ENCODE results near the gene RCAN2.

RCAN2 gene

DNA sequence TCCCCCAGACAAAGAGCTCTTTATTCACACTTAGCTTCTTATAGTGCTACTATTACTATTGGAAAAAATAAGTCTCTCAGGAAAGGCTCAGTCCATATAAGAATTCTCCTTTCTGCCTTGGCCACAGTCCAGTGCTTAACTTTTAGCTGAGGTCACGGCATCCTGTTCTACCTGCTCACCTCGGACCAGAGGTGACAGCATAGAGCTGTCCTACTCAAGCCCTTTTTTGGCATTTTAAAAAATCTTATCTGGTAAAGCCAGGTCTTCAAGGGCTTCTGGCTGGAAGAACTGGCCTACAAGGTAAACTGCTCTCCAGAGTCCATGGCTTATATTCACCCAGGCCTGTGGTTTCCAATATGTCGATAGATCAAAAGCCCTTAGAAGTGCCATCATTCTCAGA, 109.7 kb downstream of the RCAN2 start:
- DNase-seq (ENCODE audit: insufficient read length, low spot score) (no peak), FAIRE-seq (no peak)
- TF ChIP-seq, protein P1, sequence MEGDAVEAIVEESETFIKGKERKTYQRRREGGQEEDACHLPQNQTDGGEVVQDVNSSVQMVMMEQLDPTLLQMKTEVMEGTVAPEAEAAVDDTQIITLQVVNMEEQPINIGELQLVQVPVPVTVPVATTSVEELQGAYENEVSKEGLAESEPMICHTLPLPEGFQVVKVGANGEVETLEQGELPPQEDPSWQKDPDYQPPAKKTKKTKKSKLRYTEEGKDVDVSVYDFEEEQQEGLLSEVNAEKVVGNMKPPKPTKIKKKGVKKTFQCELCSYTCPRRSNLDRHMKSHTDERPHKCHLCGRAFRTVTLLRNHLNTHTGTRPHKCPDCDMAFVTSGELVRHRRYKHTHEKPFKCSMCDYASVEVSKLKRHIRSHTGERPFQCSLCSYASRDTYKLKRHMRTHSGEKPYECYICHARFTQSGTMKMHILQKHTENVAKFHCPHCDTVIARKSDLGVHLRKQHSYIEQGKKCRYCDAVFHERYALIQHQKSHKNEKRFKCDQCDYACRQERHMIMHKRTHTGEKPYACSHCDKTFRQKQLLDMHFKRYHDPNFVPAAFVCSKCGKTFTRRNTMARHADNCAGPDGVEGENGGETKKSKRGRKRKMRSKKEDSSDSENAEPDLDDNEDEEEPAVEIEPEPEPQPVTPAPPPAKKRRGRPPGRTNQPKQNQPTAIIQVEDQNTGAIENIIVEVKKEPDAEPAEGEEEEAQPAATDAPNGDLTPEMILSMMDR (IDR thresholded peaks at IDR 0.05; ENCODE audit: insufficient read depth, missing control alignments): no peak

DNA sequence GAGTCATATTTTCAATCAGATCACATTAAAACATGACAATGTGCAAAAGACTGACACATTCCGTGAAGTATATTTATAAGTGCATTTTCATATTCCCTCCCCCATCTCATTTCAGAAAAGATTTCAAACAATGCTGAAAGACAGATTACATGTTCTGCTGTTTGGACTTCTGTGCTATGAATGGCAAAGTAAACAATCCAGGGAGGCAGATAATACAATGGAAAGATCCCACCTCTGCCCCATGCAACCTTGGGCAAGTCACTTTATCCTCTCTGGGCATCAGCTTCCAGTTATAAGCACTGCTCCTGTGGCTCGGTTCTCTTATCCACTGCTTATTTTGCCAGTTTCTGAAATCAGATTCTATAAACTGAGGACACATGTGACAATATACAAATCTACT, 110.2 kb downstream of the RCAN2 start:
- TF ChIP-seq, protein P1 (IDR thresholded peaks at IDR 0.05; ENCODE audit: insufficient read depth, missing control alignments): no peak
- DNase-seq (ENCODE audit: insufficient read length, low spot score) (no peak), FAIRE-seq (no peak)

DNA sequence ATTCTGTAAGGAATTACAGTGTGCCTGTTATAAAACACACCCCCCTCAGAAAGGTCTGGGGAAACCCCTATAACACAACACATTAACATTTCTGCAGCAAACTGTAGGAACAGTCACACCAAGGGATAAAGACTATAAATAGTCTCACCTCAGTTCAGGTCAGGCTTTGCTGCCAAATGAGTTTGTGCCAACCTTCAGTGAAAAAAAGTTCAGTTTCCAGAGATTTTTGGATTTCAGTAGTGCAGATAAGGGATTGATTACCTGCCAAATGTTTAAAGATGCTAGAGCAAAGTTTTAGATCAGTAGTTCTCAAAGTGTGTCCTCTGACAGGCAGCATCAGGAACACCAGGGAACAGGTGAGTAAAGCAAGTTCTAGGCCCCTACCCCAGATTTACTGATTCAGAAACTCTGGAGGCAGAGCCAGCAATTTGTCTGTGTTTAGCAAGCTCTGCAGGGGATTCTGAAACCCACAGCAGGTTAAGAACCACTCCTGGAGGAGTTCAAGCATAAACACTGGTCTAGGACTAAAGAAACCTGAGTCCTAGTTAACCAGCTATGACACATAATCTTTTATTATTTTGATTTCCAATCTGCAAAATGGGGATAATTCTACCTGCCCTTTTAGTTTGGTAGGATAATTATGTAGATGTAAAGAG, 111.0 kb downstream of the RCAN2 start:
- no peak for FAIRE-seq
- TF ChIP-seq, protein P1 (IDR thresholded peaks at IDR 0.05; ENCODE audit: insufficient read depth, missing control alignments): no peak
- DNase-seq (ENCODE audit: insufficient read length, low spot score): no peak

DNA sequence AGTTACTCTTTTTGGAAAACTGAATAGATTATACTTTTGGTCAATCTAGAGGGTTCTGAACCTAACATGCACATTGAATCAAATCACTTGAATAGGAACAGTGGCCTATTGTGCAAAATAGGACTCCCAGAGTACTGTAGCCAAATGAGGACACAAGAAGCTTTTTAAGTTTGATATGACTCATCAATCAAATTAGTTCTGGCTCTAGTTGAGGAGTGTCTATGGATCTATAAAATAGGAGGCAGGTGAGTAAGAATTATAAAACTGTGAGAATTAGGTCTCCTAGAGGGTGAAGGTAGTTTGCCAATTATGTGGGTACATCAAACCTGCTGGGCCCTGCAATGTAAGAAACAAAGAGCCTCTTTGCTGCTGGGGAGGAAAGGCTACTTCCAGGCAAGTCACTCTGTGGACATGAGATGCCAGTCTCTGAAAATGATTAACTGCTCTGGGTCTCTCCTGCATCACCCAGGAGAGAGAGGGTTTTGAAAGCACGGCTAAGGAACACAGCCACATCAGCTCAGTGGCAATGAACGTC, 112.3 kb downstream of the RCAN2 start:
- no peak for DNase-seq (ENCODE audit: insufficient read length, low spot score)
- TF ChIP-seq, protein P1 (IDR thresholded peaks at IDR 0.05; ENCODE audit: insufficient read depth, missing control alignments): no peak
- no peak for FAIRE-seq

DNA sequence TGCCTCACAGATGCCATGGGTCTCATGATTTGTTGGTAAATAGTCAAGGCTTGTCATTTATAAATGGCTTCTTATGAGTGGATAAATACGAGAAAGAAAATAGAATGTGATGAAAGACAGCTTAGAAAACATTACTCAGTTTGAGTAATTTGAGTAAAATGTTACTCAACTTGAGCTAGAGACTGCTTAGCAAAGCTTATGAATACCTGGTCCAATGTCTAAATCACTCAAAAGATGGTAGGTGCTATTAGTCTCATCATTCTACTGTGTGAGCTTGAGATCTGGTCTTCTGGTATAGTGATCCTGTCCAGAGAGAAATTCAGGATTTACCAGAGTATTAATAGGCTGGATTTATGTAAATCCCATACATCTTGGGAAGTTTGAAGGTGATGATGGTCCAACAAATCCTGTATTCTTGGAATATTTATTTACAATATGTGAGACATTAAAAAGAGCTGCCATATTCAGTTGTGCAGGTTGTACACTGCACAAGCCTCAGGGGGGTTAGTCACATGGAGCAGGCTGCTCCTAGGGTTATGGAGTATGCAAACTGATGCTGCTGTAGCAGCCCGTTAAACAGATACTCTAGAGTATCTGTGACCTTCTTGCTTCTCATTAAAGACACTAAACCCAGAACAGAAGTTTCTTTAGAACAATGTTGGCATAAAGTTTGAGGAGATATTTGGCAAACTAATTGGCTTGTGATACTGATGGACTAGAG, 112.9 kb downstream of the RCAN2 start:
- FAIRE-seq: no peak
- DNase-seq (ENCODE audit: insufficient read length, low spot score): no peak
- TF ChIP-seq, protein P1 (IDR thresholded peaks at IDR 0.05; ENCODE audit: insufficient read depth, missing control alignments): no peak

DNA sequence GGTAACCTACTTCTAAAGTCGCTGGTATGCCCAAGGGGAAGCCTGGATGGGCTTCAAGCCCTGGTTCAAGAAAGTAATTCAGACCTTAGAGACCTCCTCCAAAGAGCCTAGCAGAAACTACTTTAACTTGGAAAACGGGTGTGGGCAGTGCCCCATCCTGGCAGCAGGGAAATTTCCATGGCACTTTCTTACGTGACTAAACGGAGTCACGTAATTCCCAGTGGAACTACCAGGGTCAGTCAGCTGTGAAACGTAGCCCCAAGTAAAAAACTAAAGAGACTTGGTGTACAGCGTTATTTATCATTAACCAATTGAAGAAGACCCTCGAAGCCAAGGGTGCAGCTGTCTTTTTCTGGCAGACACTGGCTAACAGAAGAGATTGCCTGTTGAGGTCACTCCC, 114.0 kb downstream of the RCAN2 start:
- FAIRE-seq (no peak), DNase-seq (ENCODE audit: insufficient read length, low spot score) (no peak)
- TF ChIP-seq, protein P1 (IDR thresholded peaks at IDR 0.05; ENCODE audit: insufficient read depth, missing control alignments): no peak

DNA sequence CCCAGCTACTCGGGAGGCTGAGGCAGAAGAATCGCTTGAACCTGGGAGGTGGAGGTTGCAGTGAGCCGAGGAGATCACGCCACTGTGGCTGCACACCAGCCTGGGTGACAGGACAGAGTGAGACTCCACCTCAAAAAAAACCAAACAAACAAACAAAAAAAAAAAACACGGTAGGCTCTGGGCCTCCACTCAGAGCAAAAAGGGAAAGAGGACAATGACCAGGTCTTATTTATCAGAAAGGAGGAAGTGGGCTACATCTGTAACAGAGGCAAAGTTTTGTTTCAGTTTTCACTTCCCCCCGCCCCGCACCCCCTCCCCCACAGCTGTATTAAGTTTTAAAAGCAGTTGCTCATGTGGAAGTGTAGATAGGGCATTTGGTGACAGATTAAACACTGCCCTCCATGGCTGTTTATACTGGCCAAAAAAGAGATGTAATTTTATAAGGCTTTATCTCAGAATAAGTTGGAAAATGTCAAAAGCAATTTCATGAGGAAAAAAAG, 114.6 kb downstream of the RCAN2 start:
- no peak for FAIRE-seq
- DNase-seq (ENCODE audit: insufficient read length, low spot score): no peak
- TF ChIP-seq, protein P1 (IDR thresholded peaks at IDR 0.05; ENCODE audit: insufficient read depth, missing control alignments): no peak
